LNCAP (cell line): ENCODE results near the gene FRMPD1.

Experiments used
- CTCF ChIP-seq: fragments of 450-650 bp; IDR thresholded peaks from 2 replicates; pipeline ENCODE4 v1.5.1; 2017; ENCODE audit warnings: mild to moderate bottlenecking

Gene FRMPD1

GRCh38 chr9:37792122-37792521 is 141.4 kb downstream of the FRMPD1 start:
- TF ChIP-seq CTCF: no peak

GRCh38 chr9:37796232-37796631 is 145.5 kb downstream of the FRMPD1 start:
- no peak for TF ChIP-seq CTCF
